ENCODE results near the gene PAH. TPM values are rescaled to one million over a fixed set of nuclear protein-coding genes. Genes with fewer than 3 reads are reported as not detected.

The PAH gene
- total and polyA plus RNA-seq, 2 donors (not counting 3 experiments of a cell fraction or from before 2014, with no cell fraction given) = not detected

GRCh38 chr12:102799229-102799628 is 117.8 kb downstream of the PAH start:
- Histone ChIP-seq H3K27me3 (ENCODE audit: control insufficient read depth in 2 of 2, insufficient read depth in 2 of 2, low read length in 2 of 2) (no peaks in the 10 kb centered on the region), H3K4me3 (replicated peaks in 1 of 3; ENCODE audit: insufficient read depth in 1 of 3, low read depth in 1 of 3, low read length in 3 of 3) (no peak overlapping the region), H4K20me1 (replicated peaks; ENCODE audit: control insufficient read depth, extremely low read depth, insufficient read depth, low read length) (no peaks in the 10 kb centered on the region), H3K36me3 (ENCODE audit: control insufficient read depth in 2 of 2, extremely low read depth in 1 of 2, insufficient read depth in 2 of 2, low read length in 2 of 2) (no peaks in the 10 kb centered on the region), H3K9me3 (replicated peaks; ENCODE audit: control insufficient read depth, insufficient read depth, low read length) (no peaks in the 10 kb centered on the region), H3K79me2 (ENCODE audit: control insufficient read depth, insufficient read depth, low read length) (no peaks in the 10 kb centered on the region), H2AFZ (ENCODE audit: low read depth, low read length) (no peak overlapping the region), H3K27ac (ENCODE audit: insufficient read depth, low read depth, low read length) (no peak overlapping the region), H3K4me1 (ENCODE audit: control insufficient read depth, extremely low read depth, insufficient read depth, low read length) (no peaks in the 10 kb centered on the region), H3K4me2 (ENCODE audit: insufficient read depth, low read length) (no peak overlapping the region), H3K9me1 (replicated peaks; ENCODE audit: control insufficient read depth, extremely low read depth, insufficient read depth, low read length) (no peaks in the 10 kb centered on the region), H3K9ac (replicated peaks; ENCODE audit: extremely low read depth, insufficient read depth, low read length) (no peak overlapping the region)
- FAIRE-seq (no peak), DNase-seq (ENCODE audit: low read depth, low spot score) (no peak)
- dilution Hi-C loops (cut with MboI; ENCODE audit: extremely low pct_ligation_motif_present, low sequenced_read_pairs) = no loop called here
- no TSS peak for BruUV-seq (replicated peaks)
- ChIA-PET CTCF (no interaction called here), POLR2A (no interaction called here)
- no peak for TF ChIP-seq CTCF (IDR thresholded peaks at IDR 0.05; ENCODE audit: extremely low read depth in 1 of 2, insufficient read depth in 1 of 2, low read depth in 1 of 2, low read length in 2 of 2)
- no peak for TF ChIP-seq FOS (IDR thresholded peaks at IDR 0.05; ENCODE audit: borderline replicate concordance, insufficient read depth, low read length)
- no peak for TF ChIP-seq JUN (IDR thresholded peaks at IDR 0.05; ENCODE audit: borderline replicate concordance, insufficient read depth, insufficient read length, low read depth)
- TF ChIP-seq EZH2 (IDR thresholded peaks at IDR 0.05; ENCODE audit: borderline replicate concordance, low read depth, low read length, severe bottlenecking) = no peak
- no peak for TF ChIP-seq POLR2AphosphoS5 (IDR thresholded peaks at IDR 0.05; ENCODE audit: insufficient read depth, low read depth, low read length)
- no peak for TF ChIP-seq MYC (IDR thresholded peaks at IDR 0.05; ENCODE audit: low read depth, low read length)
- no peak for TF ChIP-seq POLR2A (IDR thresholded peaks at IDR 0.05; ENCODE audit: low read depth, low read length)
- TF ChIP-seq GATA2 (IDR thresholded peaks at IDR 0.05; ENCODE audit: insufficient read depth, insufficient read length, low read depth, low read length) = no peak
- no peak for TF ChIP-seq MAX (IDR thresholded peaks at IDR 0.05; ENCODE audit: insufficient read depth, insufficient read length)
- intact Hi-C loops (cut with micrococcal nuclease) = no loop called here

All from endothelial cell of umbilical vein (primary cell).